ENCODE measurements around the gene GRM6. TPM values are rescaled to one million over a fixed set of nuclear protein-coding genes. Genes with fewer than 3 reads are reported as not detected.

The GRM6 gene
- total RNA-seq, 2 donors from 2014 or later, result not detected

- no peak for ATAC-seq (replicated peaks)
- Mint-ChIP-seq H3K27me3 (no peaks in the 10 kb centered on the region), H3K36me3 (ENCODE audit: low read depth) (peaks cover 23% of the 10 kb centered on the region), H3K27ac (no peak overlapping the region), H3K4me1 (no peaks in the 10 kb centered on the region), H3K4me3 (no peak overlapping the region), H3K9me3 (peaks cover 56% of the 10 kb centered on the region)
Observed at GRCh38 chr5:178931846-178932760, 63.0 kb downstream of the GRM6 start.

Other genes with a start within 250 kb of the GRM6 start
- 1 to 10 TPM; 5.9 to 6.4 TPM for gene ZNF354B, start 135.4 kb downstream of the GRM6 start, total RNA-seq
- gene ZFP2, start 99.4 kb downstream of the GRM6 start, total RNA-seq, result under 1 TPM; 0.26 to 0.35 TPM
- gene ZNF454, start 54.1 kb downstream of the GRM6 start, total RNA-seq, result not detected
- 1 to 10 TPM; 1.6 to 2.1 TPM for gene ZNF879, start 28.5 kb upstream of the GRM6 start, total RNA-seq
- 1 to 10 TPM; 4.8 to 6.3 TPM for gene ZNF354C, start 65.1 kb upstream of the GRM6 start, total RNA-seq